Heart left ventricle (tissue), 16 donors: ENCODE results near the gene ZNF670. TPM values are rescaled to one million over a fixed set of nuclear protein-coding genes. Genes with fewer than 3 reads are reported as not detected.

Experiments used
- ATAC-seq, 4 donors: fragments of 200-7000 bp; cut with Tn5 transposase; one replicate each; pipeline ENCODE4 v1.9.1; 2020 to 2022; ENCODE audit warnings: moderate library complexity in 4 of 4, mild to moderate bottlenecking in 3 of 4, moderate number of reproducible peaks in 1 of 4
- DNase-seq, 5 donors: peaks; one replicate each; pipeline ENCODE4 v3.0.0-alpha.2; 2020
- H3K27ac ChIP-seq, 12 donors: fragments of 200-600 bp; sonication (generic) in 4 of 12; one replicate each; pipeline versions ENCODE4 v1.5.0 to v1.8.0; 2016 to 2022; ENCODE audit warnings: mild to moderate bottlenecking in 2 of 12
- H3K27me3 ChIP-seq, 9 donors: fragments of 200-600 bp; sonication (generic) in 2 of 9; one replicate each; pipeline versions ENCODE4 v1.5.1 to v1.8.0; 2016 to 2022; ENCODE audit warnings: mild to moderate bottlenecking in 3 of 9
- H3K36me3 ChIP-seq, 9 donors: fragments of 200-600 bp; sonication (generic) in 2 of 9; one replicate each; pipeline versions ENCODE4 v1.5.0 to v1.8.0; 2018 to 2022; ENCODE audit warnings: mild to moderate bottlenecking in 2 of 9
- H3K4me1 ChIP-seq, 12 donors: fragments of 200-600 bp; sonication (generic) in 4 of 12; one replicate each; pipeline versions ENCODE4 v1.5.0 to v1.8.0; 2016 to 2022; ENCODE audit warnings: mild to moderate bottlenecking in 3 of 12
- H3K4me3 ChIP-seq, 12 donors: fragments of 200-600 bp; sonication (generic) in 4 of 12; one replicate each; pipeline versions ENCODE4 v1.5.0 to v1.8.0; 2017 to 2022; ENCODE audit warnings: mild to moderate bottlenecking in 9 of 12, moderate library complexity in 4 of 12
- H3K9me3 ChIP-seq, 12 donors: fragments of 200-600 bp; sonication (generic) in 4 of 12; one replicate each; pipeline versions ENCODE4 v1.5.0 to v1.8.0; 2016 to 2022; ENCODE audit warnings: mild to moderate bottlenecking in 1 of 12
- POLR2A ChIP-seq, 2 donors: fragments of 450-650 bp; IDR thresholded peaks; one replicate each; pipeline ENCODE4 v1.6.1; 2017; ENCODE audit warnings: antibody characterized with exemption in 2 of 2, mild to moderate bottlenecking in 2 of 2, moderate library complexity in 2 of 2
- WGBS, 4 donors: extraction: QIAGEN DNeasy Blood & Tissue Kit in 2 of 4; methylation state at CpG; one replicate each; pipeline versions ENCODE4 v1.1.5 to v1.1.7; 2013 to 2018; 5-methylcytosine and 5-hydroxymethylcytosine counted together
- intact Hi-C, 10 donors: fragments of 100-400 bp; cut with DNase I; formaldehyde crosslinking; loops; one replicate each; pipeline versions ENCODE4 v1.11.1 to v1.14.2; 2022
- polyA plus RNA-seq, 2 donors: library from polyadenylated mRNA; stranded (reverse); fragments of 200-250 nt; gene quantifications; one replicate each; pipeline ENCODE4 v1.2.3, GENCODE V29; 2013
- total RNA-seq, 9 donors: library from RNA; depleted of rRNA in 2 of 9; stranded (reverse); fragments of >200 nt in 2 of 9; fragmentation: NEBNext Ultra II Directional in 3 of 9; extraction: Animal tissue kit (Norgen Biotek cat#: 25700) in 3 of 9; gene quantifications; one replicate each; pipeline versions ENCODE4 v1.1.0 to v1.2.4, GENCODE V29; 2016 to 2023
- TF ChIP-seq, protein P1 (sequence below), 12 donors: fragments of 200-600 bp; sonication (generic) in 4 of 12; IDR thresholded peaks; one replicate each; pipeline versions ENCODE4 v1.5.0 to v1.8.0; 2018 to 2022; ENCODE audit warnings: antibody characterized with exemption in 12 of 12, mild to moderate bottlenecking in 5 of 12
- donor health status: ischemic (EF 13 %, LVEDD 7.1; RV severe dilation, severe dysfunction).
- donor health status: healthy with polysubstance abuse.
- donor health status: DM: no; HTN: yes; CAD: no.
- donor health status: DM: no; HTN: no; CAD: no.
- donor health status: ischemic (EF 25% LVEDD 6.9; RV normal size, moderate dysfunction).
- donor health status: ischemic (EF 25% LVEDD 5.7; RV mildly dilated, moderate dysfunction).
- donor health status: healthy.
- donor health status: DM: yes; HTN: yes; CAD: no.
- donor health status: ischemic (EF 35%, LVEDD 5.7; RV mildly dilated, moderate dysfunction).
- donor health status: nonischemic (EF 11% LVEDD 7.7; RV severe dilation, severe dysfunction).
- donor health status: DM: yes; HTN: yes; CAD: no.
- donor health status: PGD.
- donor health status: ischemic (EF 29% LVEDD 5.4; RV normal size, mild dysfunction).
- donor health status: nonischemic (EF 23%, LVEDD 6.1; RV moderate dilation, normal function).

Gene ZNF670
- total and polyA plus RNA-seq, 11 donors: 0.46 to 3.6 (median 1.0) TPM

DNA sequence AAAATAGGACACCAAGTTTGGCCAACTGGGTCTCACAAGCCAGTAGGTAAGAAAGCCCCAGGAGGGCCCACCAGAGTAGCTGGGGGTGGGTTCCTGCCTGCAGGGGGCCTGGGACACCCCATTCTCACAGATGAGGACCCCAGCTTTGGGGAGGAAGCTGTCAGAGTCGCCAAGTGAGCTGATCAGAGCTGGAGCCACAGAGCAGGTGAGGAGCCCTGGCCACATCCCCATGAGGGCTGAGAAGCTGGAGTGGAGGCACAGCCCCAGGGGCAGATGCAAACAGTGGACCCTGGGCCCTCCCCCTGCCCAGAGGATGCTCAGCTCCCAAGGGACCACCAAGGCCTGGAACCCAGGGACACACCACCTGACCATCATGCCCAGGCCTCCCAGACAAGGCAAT, 8.6 kb upstream of the ZNF670 start:
- Histone ChIP-seq H3K9me3 (peaks cover 0 to 5% (median 0%) of the 10 kb centered on the region in 12 donors), H3K4me3 (no peak overlapping the region), H3K4me1 (no peaks in the 10 kb centered on the region), H3K27me3 (no peaks in the 10 kb centered on the region), H3K27ac (no peak overlapping the region), H3K36me3 (no peaks in the 10 kb centered on the region)
- no peak for DNase-seq
- no peak for ATAC-seq
- 67 to 76% (median 73%) methylated on average over 1 of the region's 1 CpG; no CpG with 5 or more reads in 1 of the 4 donors for WGBS, 4 donors
- TF ChIP-seq, protein P1, sequence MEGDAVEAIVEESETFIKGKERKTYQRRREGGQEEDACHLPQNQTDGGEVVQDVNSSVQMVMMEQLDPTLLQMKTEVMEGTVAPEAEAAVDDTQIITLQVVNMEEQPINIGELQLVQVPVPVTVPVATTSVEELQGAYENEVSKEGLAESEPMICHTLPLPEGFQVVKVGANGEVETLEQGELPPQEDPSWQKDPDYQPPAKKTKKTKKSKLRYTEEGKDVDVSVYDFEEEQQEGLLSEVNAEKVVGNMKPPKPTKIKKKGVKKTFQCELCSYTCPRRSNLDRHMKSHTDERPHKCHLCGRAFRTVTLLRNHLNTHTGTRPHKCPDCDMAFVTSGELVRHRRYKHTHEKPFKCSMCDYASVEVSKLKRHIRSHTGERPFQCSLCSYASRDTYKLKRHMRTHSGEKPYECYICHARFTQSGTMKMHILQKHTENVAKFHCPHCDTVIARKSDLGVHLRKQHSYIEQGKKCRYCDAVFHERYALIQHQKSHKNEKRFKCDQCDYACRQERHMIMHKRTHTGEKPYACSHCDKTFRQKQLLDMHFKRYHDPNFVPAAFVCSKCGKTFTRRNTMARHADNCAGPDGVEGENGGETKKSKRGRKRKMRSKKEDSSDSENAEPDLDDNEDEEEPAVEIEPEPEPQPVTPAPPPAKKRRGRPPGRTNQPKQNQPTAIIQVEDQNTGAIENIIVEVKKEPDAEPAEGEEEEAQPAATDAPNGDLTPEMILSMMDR (IDR thresholded peaks at IDR 0.05): no peak
- TF ChIP-seq POLR2A (IDR thresholded peaks at IDR 0.05): no peak
- intact Hi-C loops: no loop called here

- Histone ChIP-seq H3K36me3 (no peaks in the 10 kb centered on the region), H3K4me3 (no peak overlapping the region), H3K27me3 (no peaks in the 10 kb centered on the region), H3K27ac (no peak overlapping the region), H3K9me3 (peaks cover 0 to 5% (median 0%) of the 10 kb centered on the region in 12 donors), H3K4me1 (no peaks in the 10 kb centered on the region)
- ATAC-seq: no peak
- WGBS, 4 donors: 88 to 95% (median 94%) methylated on average over 4 to 8 of the region's 8 CpGs
- DNase-seq: no peak
- intact Hi-C loops: no loop called here
- TF ChIP-seq, protein P1 (IDR thresholded peaks at IDR 0.05): no peak
- TF ChIP-seq POLR2A (IDR thresholded peaks at IDR 0.05): no peak
Observed at GRCh38 chr1:247085310-247085709, 6.7 kb upstream of the ZNF670 start.

DNA sequence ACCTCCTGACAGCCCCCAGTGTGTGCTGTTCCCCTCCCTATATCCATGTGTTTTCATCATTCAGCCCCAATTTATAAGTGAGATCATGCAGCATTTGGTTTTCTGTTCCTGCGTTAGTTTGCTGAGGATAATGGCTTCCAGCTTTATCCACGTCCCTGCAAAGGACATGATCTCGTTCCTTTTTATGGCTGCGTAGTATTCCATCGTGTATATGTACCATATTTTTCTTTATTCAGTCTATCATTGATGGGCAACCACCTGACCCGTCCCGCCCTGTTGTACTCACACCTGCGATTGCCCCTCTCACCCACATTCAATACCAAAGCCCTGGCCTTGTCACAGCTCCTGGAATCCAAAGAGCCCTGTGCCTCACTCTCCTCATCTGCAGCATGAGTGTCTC, 6.2 kb upstream of the ZNF670 start:
- peaks cover 0 to 5% (median 0%) of the 10 kb centered on the region in 12 donors for H3K9me3 ChIP-seq
- TF ChIP-seq POLR2A (IDR thresholded peaks at IDR 0.05): no peak
- TF ChIP-seq, protein P1 (IDR thresholded peaks at IDR 0.05): no peak

GRCh38 chr1:247079141-247079874, 697 bp upstream of the ZNF670 start:
- intact Hi-C loops: loop anchor here in 3 of 10 donors (2.0 to 10.0 kb wide), 3 partner anchors 25 to 145 kb away; partner anchors contain the start of genes AHCTF1 (in 2 of the 3) and ZNF669 (in 2 of the 3)
- Histone ChIP-seq H3K27ac (peak overlapping the region in 6 of 12 donors; percentile 59 to 84 (median 73)), H3K9me3 (peaks cover 0 to 5% (median 0%) of the 10 kb centered on the region in 12 donors), H3K27me3 (no peaks in the 10 kb centered on the region), H3K36me3 (no peaks in the 10 kb centered on the region), H3K4me3 (peak overlapping the region in 11 of 12 donors; percentile 74 to 98 (median 86)), H3K4me1 (peaks cover 0 to 21% (median 11%) of the 10 kb centered on the region in 12 donors)
- DNase-seq (no peak), ATAC-seq (no peak)
- WGBS, 4 donors: 41 to 49% (median 48%) methylated on average over 23 of the region's 23 CpGs
- TF ChIP-seq, protein P1 (IDR thresholded peaks at IDR 0.05): no peak
- TF ChIP-seq POLR2A (IDR thresholded peaks at IDR 0.05): no peak

More for the DNA sequence above, 6.2 kb upstream of the ZNF670 start:
- no peak for DNase-seq
- peaks cover 0 to under 1% (median 0%) of the 10 kb centered on the region in 12 donors for H3K4me1 ChIP-seq
- no peak for ATAC-seq
- H3K36me3 ChIP-seq: no peaks in the 10 kb centered on the region
- intact Hi-C loops: no loop called here
- H3K27ac ChIP-seq: no peak overlapping the region
- 92 to 94% (median 93%) methylated on average over 8 of the region's 8 CpGs for WGBS, 4 donors
- no peaks in the 10 kb centered on the region for H3K27me3 ChIP-seq
- no peak overlapping the region for H3K4me3 ChIP-seq
